Hepatocyte (in vitro differentiated cells): ENCODE data around the gene ZNF438. TPM values are rescaled to one million over a fixed set of nuclear protein-coding genes. Genes with fewer than 3 reads are reported as not detected.
"Not testable (repeated sequence)": the region's sequence is repeated elsewhere in the genome, so short reads cannot be mapped to it uniquely, and the experiment has no call there.

Experiments
- DNase-seq: peaks from one replicate; pipeline ENCODE4 v3.0.0-alpha.2; 2016; ENCODE audit warnings: low spot score
- H2AFZ ChIP-seq: fragments of 200-600 bp; sonication (generic); 2 replicates; pipeline ENCODE4 v1.6.0; 2016; ENCODE audit warnings: antibody characterized with exemption, mild to moderate bottlenecking
- H3K27ac ChIP-seq: fragments of 200-600 bp; sonication (generic); 2 replicates; pipeline ENCODE4 v1.5.1; 2016; ENCODE audit warnings: mild to moderate bottlenecking
- H3K27me3 ChIP-seq: fragments of 200-600 bp; sonication (generic); 2 replicates; pipeline ENCODE4 v1.6.1; 2016
- H3K36me3 ChIP-seq: fragments of 200-600 bp; sonication (generic); replicated peaks from 2 replicates; pipeline ENCODE4 v1.5.1; 2016; ENCODE audit warnings: low read depth; ENCODE audit not compliant: insufficient read depth
- H3K4me1 ChIP-seq: fragments of 200-600 bp; sonication (generic); 2 replicates; pipeline ENCODE4 v1.5.1; 2016; ENCODE audit warnings: mild to moderate bottlenecking, moderate library complexity; ENCODE audit not compliant: insufficient read depth
- H3K4me2 ChIP-seq: fragments of 200-600 bp; sonication (generic); 2 replicates; pipeline ENCODE4 v1.6.0; 2016
- H3K4me3 ChIP-seq: fragments of 200-600 bp; sonication (generic); 2 replicates; pipeline ENCODE4 v1.5.1; 2016; ENCODE audit warnings: mild to moderate bottlenecking
- H3K79me2 ChIP-seq: fragments of 200-600 bp; sonication (generic); 2 replicates; pipeline ENCODE4 v1.6.0; 2017; ENCODE audit warnings: mild to moderate bottlenecking
- H3K9me2 ChIP-seq: fragments of 200-600 bp; sonication (generic); replicated peaks from 2 replicates; pipeline ENCODE4 v1.6.0; 2017; ENCODE audit warnings: mild to moderate bottlenecking; ENCODE audit not compliant: insufficient read depth
- H3K9me3 ChIP-seq: fragments of 200-600 bp; sonication (generic); 2 replicates; pipeline ENCODE4 v1.5.1; 2016; ENCODE audit warnings: low read depth, mild to moderate bottlenecking
- H4K20me1 ChIP-seq: fragments of 200-600 bp; sonication (generic); 2 replicates; pipeline ENCODE4 v1.6.0; 2016; ENCODE audit warnings: mild to moderate bottlenecking; ENCODE audit not compliant: insufficient read depth, poor library complexity, severe bottlenecking
- EZH2 ChIP-seq: fragments of 200-600 bp; sonication (generic); IDR thresholded peaks from 2 replicates; pipeline ENCODE4 v1.6.1; 2016; ENCODE audit warnings: antibody characterized with exemption, mild to moderate bottlenecking, borderline replicate concordance
- EZH2phosphoT487 ChIP-seq: fragments of 200-600 bp; sonication (generic); IDR thresholded peaks from one replicate; pipeline ENCODE4 v1.6.1; 2018; ENCODE audit warnings: antibody characterized with exemption, mild to moderate bottlenecking, low read depth, moderate library complexity; ENCODE audit not compliant: unreplicated experiment, severe bottlenecking
- WGBS: methylation state at CpG from one replicate; pipeline ENCODE4 v1.1.6; 2016; ENCODE audit warnings: low lambda C conversion rate; ENCODE audit errors: missing lambda C conversion rate; 5-methylcytosine and 5-hydroxymethylcytosine counted together
- polyA plus RNA-seq: library from polyadenylated mRNA; unstranded; fragments of >200 nt; fragmentation: Nextera tagmentation; extraction: Ambion mirVana; gene quantifications from 2 replicates; pipeline ENCODE4 v1.2.1, GENCODE V29; 2016
- total RNA-seq: library from RNA; depleted of rRNA; stranded (reverse); fragments of >200 nt; gene quantifications from 2 replicates; pipeline ENCODE4 v1.2.3, GENCODE V29; 2014
- TF ChIP-seq, protein P1 (sequence below): fragments of 200-600 bp; sonication (generic); IDR thresholded peaks from 2 replicates; pipeline ENCODE4 v1.5.1; 2016; ENCODE audit warnings: antibody characterized with exemption, mild to moderate bottlenecking; ENCODE audit not compliant: poor library complexity

The ZNF438 gene
- total and polyA plus RNA-seq, 2 experiments from 2014 or later, result 2.3 to 5.0 TPM

GRCh38 chr10:30984563-30985328 is 46.9 kb downstream of the ZNF438 start:
- Histone ChIP-seq H3K4me1 (no peaks in the 10 kb centered on the region), H2AFZ (no peak overlapping the region), H4K20me1 (no peaks in the 10 kb centered on the region), H3K4me3 (no peak overlapping the region), H3K79me2 (no peaks in the 10 kb centered on the region), H3K27me3 (no peaks in the 10 kb centered on the region), H3K4me2 (no peak overlapping the region), H3K27ac (no peak overlapping the region), H3K36me3 (no peaks in the 10 kb centered on the region), H3K9me3 (no peaks in the 10 kb centered on the region), H3K9me2 (no peaks in the 10 kb centered on the region)
- no peak for DNase-seq
- 93% methylated on average over 4 of the region's 4 CpGs for WGBS
- TF ChIP-seq EZH2phosphoT487 (no peak), EZH2 (no peak)
- TF ChIP-seq, protein P1, sequence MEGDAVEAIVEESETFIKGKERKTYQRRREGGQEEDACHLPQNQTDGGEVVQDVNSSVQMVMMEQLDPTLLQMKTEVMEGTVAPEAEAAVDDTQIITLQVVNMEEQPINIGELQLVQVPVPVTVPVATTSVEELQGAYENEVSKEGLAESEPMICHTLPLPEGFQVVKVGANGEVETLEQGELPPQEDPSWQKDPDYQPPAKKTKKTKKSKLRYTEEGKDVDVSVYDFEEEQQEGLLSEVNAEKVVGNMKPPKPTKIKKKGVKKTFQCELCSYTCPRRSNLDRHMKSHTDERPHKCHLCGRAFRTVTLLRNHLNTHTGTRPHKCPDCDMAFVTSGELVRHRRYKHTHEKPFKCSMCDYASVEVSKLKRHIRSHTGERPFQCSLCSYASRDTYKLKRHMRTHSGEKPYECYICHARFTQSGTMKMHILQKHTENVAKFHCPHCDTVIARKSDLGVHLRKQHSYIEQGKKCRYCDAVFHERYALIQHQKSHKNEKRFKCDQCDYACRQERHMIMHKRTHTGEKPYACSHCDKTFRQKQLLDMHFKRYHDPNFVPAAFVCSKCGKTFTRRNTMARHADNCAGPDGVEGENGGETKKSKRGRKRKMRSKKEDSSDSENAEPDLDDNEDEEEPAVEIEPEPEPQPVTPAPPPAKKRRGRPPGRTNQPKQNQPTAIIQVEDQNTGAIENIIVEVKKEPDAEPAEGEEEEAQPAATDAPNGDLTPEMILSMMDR, result no peak

- H3K27me3 ChIP-seq, H3K36me3 ChIP-seq, DNase-seq, H3K9me2 ChIP-seq, H3K79me2 ChIP-seq, H3K27ac ChIP-seq, H3K4me1 ChIP-seq, H3K9me3 ChIP-seq, H3K4me2 ChIP-seq, H2AFZ ChIP-seq, H3K4me3 ChIP-seq, H4K20me1 ChIP-seq: not testable (repeated sequence)
- 97% methylated on average over 6 of the region's 6 CpGs for WGBS
Observed at GRCh38 chr10:30983209-30983608, 48.5 kb downstream of the ZNF438 start.

DNA sequence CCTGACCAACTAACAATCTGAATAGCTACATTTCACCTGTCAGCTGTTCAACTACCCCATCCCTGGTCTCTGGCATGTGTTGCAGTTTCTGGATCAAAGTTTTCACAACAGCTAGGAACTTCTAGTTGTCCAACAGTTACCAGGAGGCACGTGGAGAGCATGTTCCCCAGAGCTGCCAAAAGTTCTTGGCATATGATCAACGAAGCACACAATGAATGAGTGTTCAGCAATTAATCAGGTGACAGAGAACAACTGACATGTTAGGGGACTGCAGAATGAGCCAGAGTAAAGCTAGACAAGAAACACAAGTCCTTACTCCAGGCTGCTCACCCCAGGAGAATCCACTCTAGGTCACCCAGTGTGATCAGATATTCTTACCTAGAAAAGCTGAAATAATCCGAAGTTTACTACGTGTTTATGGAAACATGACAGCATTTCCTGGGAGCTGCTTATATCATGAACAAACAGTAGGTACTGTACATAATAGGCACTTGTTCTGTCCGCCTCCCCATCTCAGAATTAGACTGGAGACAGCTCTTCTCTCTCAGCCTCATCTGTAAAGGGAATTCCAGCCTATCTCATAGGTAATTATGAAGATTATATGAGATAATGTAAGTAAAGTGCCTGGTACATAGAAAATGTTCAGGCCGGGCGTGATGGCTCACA is 50.6 kb downstream of the ZNF438 start:
- Histone ChIP-seq H3K27ac (no peak overlapping the region), H3K4me2 (no peak overlapping the region), H3K4me3 (no peak overlapping the region), H3K4me1 (no peaks in the 10 kb centered on the region), H4K20me1 (no peaks in the 10 kb centered on the region), H3K9me2 (no peaks in the 10 kb centered on the region), H3K36me3 (no peaks in the 10 kb centered on the region), H2AFZ (no peak overlapping the region), H3K79me2 (no peaks in the 10 kb centered on the region), H3K9me3 (no peaks in the 10 kb centered on the region), H3K27me3 (no peaks in the 10 kb centered on the region)
- TF ChIP-seq EZH2 (no peak), EZH2phosphoT487 (no peak)
- TF ChIP-seq, protein P1, result no peak
- DNase-seq, result no peak
- 87% methylated on average over 7 of the region's 7 CpGs for WGBS

DNA sequence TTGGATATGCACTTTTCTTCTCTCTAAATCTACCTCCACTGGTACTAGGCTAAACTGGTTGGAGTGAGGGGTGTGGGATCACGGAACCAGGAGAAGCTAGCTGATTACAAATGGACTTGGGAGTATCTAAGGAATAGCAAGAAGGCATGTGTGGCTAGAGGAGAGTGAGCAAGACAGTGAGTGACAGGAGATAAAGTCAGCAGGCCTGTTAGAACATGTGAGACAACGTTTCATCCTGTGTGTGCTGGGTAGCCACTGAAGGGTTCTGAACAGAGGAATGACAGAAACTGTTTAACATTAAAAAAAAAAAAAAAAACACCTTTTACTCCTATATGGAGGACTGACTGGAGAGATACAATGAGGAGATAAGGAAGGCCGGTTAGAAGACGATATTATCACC is 51.7 kb downstream of the ZNF438 start:
- Histone ChIP-seq H3K36me3 (no peaks in the 10 kb centered on the region), H3K79me2 (no peaks in the 10 kb centered on the region), H3K4me1 (no peaks in the 10 kb centered on the region), H2AFZ (no peak overlapping the region), H4K20me1 (no peaks in the 10 kb centered on the region), H3K27ac (no peak overlapping the region), H3K9me2 (no peaks in the 10 kb centered on the region), H3K9me3 (no peaks in the 10 kb centered on the region), H3K4me2 (no peak overlapping the region), H3K27me3 (no peaks in the 10 kb centered on the region), H3K4me3 (no peak overlapping the region)
- WGBS, result 93% methylated on average over 4 of the region's 4 CpGs
- no peak for TF ChIP-seq EZH2
- TF ChIP-seq, protein P1, result no peak
- no peak for TF ChIP-seq EZH2phosphoT487
- DNase-seq, result no peak
